ENCODE data around the gene KAZN.

Gene KAZN

DNA sequence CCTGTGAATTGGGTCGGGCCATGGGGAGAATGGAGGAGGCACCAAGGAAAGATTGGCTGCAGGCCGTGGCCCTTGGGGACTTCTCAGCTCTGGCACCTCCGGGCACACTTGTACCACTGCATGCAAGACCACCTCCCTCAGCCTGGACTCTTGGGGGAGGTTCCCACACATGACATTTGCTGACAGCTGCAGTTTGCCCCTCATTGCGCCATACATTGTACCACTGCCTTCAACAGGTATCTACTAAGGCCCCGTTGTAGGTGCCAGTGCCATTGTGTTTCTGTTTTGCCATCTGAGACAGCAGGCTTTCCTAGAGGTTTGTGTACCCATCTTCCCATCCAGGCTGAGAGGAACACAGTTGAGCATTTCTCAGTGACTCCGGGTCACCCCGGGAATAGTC lies 395.7 kb downstream of the KAZN start:
- DNase-seq = no peak

DNA sequence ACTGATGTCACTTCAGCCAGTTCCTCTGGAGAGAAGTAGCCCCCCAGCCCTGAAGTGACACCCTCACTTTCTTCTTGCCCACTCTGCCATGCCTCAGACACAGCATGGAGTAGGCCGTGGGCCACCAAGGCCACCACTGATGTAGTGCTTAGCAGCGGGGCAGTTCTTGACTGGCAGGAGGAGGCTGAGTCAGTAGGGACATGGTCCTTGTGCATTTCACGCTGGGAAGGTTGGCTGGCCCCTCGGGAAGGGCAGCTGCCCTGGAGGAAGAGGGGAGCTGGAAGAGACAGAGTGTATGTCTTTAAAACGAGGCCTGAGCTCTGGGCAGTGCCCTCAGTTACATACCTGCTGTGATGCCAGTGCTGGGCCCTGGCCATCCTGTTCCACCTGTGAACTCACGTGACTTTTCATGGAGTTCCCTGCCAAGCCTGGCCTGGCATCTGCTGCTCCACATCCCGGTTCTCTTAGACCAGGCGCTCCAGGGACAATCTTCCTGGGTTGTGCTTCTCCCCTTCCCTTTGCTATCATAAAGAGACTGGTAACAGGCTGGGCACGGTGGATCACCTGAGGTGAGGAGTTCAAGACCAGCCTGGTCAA lies 396.5 kb downstream of the KAZN start:
- DNase-seq = no peak

DNA sequence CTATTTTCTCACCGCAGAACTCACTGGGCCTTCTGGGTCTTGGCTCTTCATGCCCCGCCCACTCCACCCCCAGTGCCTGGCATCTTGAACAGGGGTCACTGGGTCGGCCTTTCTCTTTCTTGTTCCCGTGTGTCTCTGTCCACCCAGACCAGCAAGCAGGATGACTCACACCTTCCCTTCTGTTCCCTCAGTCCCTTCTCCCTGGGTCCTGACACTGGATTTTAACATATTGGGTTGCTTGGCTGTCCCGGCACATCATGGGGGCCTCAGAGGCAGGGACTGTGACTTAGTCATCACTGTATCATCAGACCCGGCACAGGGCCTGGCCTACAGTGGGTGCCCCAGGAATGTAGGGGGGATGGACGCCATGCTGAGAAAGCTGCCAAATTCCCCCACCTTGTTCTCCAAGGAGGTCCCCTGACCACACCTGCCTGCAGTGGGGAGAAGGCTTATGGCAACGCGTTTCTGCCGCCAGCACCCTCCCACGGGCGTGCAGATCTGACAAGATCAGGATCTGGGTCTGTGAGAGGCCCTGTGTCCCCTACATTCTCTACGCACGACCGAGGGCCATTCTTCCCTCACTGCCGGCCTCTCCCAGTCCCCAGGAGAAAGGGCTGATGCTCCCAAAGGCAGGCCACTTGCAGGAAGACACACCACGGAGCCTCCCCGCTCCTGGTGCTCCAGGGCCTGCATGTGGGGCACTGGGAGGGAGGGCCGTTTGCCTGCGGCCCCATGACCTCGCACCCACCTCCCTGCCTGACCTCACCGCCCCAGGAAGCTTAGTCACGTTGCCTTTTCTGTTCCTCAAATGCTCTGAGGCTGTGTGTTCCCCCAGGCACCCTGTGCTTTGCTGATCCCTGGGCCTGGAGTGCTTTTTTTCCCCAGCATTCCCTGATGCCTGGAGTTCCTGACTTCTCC lies 397.9 kb downstream of the KAZN start:
- no peak for DNase-seq

DNA sequence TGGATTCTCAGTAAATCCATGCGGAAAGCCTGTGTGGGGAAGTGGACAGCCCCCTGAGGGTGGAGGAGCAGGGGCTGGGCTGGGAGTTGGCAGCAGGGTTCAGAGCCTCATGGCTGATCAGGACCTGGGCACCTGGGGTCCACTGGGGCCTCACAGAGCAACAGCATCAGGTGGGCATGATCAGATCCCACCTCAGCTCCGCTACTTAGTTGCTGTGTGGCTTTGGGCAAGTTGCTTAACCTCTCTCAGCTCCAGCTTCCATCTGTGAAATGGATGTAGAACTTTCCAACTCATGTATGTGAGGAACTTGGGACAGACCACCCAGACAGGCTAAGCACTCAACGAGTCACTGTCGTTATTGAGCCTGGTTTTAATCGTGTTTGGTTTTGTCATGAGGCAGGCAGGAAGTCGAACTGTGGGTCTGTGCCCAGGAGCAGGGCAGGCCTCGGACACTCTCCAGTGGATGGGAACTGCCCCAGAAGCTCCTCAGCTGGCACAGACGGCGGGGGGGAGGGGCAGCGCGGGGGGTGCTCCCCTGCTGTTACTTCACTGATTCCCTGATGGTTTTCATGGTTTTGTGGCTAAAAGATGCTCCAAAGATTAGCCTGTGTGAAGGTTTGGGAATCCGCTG lies 399.3 kb downstream of the KAZN start:
- no peak for DNase-seq

DNA sequence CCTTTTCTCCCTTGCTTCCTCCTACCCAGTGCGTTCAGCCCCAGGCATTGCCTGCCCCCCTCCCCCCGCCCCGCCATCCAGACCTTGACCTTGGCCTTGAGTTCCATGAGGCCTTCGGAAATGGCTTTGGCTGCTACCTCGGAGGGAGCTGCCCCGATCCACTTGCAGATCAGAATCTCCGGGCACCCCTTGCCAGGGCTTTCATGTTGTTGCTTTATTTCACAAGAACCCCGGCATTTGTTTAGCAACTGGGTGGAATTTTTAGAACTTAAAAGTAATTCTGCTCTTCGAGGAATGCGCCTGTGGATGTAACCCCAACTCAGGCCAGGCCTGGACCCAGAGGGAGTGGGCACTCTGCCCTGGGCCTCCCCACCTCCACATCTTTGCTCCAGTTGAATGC lies 401.0 kb downstream of the KAZN start:
- DNase-seq = no peak

DNA sequence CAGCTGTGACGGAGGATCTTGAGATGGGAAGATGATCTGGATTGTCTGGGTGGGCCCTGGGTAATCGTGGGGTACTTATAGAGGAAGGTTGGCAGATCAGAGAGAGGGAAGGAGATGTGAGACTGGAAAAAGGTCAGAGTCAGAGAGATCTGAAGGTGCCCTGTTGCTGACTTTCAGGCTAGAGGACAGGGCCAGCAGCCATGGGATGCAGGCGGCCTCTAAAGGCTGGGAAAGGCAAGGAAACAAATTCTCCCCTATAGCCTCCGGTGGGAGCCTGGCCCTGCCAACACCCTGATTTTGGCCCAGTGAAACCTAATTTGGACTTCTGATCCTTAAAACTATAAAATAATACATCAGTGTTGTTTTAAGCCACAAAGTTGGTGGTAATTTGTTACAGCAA lies 401.5 kb downstream of the KAZN start:
- no peak for DNase-seq

DNA sequence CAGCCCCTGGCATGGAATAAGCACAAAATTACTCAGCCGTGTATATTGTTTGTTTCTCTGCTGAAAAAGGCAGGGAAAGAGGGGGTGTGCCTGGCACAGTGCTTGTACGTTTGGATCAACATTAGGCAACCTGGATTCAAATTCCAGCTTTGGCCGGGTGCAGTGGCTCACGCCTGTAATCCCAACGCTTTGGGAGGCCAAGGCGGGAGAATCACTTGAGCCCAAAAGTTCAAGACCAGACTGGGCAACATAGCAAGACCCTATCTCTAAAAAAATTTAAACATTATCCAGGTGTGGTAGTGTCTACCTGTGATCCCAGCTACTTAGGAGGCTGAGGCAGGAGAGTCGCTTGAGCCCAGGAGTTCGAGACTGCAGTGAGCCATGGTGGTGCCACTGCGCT lies 402.2 kb downstream of the KAZN start:
- no peak for DNase-seq

DNA sequence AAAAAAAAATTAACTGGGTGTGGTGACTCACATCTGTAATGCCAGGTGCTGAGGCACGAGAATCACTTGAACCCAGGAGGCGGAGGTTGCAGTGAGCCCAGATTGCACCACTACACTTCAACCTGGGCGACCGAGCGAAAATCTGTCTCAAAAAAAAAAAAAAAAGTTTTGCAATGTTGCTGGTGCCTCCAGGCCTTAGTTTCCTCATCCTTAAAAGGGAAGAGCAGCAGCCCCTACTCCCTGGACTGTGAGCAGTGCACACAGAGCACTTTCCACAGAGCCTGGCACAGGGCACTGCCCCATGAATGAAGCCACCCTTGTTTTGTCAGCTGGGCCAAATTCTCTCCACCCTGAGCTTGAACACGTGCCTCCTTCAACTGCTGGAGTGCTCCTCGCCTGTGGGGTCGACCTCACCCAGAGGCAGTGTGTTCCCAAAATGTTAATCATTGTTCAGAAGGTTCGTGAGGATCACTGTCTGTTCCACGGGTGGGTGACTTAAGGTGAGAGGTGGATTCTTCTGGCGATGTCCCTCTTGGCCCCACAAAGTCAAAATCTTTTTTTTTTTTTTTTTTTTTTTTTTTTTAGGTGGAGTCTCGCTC lies 402.9 kb downstream of the KAZN start:
- DNase-seq = no peak

DNA sequence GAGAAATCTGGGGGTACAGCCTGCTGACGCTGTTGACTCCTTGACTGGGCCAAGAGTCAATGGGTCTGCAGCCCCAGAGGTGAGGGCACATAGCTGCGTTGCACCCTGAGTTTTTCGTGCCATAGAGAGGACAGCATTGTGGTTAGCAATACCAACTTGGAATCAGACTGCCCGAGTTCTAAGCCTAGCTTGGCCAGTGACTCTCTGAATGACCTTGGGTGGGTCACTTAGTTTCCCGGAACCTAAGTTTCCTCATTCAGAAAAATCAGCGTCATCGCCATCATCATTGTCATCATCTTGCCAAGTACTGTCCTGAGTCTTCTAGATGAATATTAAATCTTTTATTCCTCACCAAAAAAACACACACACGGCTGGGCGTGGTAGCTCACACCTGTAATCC lies 403.8 kb downstream of the KAZN start:
- DNase-seq = no peak

DNA sequence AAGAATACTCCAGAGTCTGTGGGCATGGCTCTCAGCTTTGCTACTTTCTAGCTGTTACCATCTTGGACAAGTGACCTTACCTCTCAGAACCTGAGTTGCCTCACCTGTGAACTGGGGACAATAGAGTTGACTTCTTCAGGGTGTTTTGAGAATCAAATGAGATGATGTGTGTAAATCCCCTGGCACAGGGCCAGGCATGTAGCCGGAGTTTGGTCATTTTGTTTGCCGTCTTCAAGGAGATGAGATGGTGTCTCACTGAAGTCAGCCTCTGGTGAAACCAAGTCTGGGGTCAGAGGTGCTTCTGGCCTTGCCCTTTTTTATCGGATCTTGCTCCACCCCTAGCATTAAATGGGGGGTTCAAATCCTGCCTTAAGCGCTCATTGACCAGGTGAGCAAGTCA lies 405.9 kb downstream of the KAZN start:
- no peak for DNase-seq

DNA sequence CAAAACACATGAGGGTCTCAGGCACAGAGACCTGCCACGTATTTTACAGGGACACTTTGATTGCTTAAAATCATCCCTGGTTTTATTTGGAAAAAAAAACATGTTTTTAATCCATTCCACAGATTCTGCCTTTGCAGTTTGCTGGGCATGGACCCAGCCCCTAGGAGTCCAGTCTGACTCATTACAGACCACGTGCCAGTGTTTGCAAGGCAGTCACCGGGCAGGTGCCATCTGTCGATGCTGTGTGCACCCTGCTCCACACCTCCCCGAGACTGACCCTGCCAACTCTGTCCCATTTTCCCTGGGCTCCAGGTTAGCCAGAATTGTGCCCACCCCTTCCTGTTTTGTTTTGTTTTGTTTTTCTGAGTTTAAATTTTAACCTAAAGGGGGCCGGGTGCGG lies 406.6 kb downstream of the KAZN start:
- no peak for DNase-seq

DNA sequence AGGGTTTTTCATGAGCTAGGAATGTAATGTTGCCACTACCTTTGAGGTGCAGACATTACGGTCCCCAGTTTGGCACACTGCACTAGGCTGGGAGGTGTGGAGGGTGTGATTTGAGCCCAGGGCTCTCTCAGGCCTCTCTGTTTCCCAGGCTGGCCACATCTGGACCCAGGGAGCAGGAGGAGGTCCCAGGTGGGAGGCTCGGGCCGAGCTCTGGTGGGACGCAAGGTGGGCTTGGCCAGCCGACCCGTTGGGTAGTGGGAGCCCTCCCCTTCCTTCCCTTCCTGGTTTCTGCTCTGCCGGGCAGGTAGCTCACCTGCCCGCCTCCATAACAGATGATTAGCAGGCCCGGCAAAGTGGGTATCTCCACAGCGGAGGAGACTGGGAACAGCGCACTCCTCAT lies 408.9 kb downstream of the KAZN start:
- DNase-seq = no peak

DNA sequence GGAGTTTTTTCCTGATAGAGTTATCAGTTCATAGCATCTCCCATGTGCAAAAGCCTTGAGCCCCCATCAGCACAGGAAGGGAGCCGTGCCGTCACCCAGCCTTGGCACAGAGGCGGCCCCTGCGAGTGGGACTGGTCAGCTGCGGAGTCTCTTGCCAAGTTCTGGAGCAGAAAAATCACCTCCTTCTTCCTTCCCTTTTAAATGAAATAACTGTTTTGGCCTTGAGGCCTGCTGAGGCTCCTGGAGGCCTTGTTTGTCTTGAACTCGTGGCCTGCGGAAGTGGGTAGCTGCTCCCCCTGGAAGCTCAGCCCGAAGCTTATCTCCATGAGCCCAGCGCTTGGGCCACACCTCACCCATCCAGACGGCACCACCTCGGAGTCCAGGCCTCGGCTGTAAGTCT lies 409.4 kb downstream of the KAZN start:
- DNase-seq = no peak

DNA sequence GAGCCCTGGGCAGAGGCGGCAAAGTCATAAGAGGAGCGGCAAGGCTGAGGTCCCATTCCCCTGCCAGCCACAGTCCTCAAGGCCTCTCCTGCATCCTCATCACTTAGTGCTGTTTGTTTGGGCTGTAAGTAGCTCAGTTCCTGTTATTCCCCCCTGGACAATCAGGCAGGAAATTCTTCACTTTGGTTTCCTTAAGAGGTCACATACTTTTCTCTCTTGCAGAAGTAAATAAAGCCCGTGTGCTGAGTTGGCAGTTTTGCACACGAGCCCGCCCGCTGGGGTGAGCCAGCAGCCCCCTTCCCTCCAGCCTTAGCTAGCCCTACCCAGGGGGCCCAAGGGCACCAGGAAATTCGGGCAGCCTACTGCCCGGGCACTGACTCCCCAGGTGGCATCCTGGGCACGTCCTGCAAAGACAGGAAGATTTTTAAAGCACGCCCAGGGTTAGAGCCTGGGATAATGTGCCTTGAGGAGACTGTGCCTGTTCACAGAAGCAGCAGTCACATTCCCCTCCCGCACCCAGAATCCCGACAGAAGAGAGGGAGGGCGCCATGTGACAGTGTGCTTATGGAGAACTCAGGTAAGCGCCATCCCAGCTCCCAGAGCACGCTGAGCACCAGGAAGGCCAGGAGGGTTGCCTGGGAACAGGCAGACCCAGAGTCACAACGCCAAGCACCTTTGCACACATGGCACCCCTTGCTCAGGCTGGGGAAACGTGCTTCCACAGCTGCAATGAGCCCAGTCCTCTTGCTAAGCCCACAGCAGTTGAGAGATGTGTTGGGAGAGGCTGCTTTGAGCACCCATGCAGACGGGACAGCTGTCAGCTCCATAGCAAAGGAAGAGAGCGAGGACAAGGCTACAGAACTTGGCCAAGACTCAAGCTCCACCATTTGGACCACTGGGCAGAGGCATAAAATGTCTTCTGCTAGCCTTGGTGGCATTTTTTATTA lies 410.6 kb downstream of the KAZN start:
- DNase-seq = no peak

DNA sequence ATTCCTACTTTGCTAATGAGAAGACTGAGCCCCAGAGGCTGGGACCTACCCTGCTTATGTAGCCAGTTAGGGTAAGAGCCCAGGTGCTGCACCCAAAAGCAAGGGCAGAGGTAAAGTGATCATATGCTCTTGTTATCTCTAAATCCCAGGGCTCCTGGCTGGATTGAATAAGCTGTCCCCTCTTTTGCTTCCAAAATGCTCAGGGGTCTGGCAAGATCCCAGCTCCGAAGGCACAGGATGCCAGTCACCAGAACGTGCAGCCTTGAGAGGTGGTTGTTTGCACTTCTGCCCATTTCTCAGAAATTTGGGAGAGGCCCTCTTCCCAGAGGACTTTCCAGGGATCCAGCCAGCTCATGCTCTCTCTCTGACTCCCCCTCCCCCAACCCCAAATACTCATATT lies 412.7 kb downstream of the KAZN start:
- no peak for DNase-seq

DNA sequence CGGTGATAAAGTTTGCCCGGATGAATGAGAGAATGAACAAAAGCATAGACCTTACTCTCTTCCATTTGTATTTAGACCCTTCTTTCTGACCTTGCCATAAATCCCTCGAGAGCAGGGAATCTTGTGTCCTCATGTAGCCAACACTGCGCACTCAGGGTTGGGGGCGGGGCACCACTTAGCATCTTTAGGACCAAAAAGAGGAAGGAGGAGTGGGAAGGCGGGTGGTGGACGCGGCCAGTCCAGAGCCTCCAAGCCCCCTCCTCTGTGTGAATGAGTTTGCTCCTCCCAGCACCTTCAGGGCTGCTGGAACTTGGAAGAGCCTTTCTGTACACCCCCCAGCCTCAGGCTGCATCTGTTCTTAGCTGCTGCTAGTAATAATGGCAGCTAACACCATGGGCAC lies 413.2 kb downstream of the KAZN start:
- no peak for DNase-seq

DNA sequence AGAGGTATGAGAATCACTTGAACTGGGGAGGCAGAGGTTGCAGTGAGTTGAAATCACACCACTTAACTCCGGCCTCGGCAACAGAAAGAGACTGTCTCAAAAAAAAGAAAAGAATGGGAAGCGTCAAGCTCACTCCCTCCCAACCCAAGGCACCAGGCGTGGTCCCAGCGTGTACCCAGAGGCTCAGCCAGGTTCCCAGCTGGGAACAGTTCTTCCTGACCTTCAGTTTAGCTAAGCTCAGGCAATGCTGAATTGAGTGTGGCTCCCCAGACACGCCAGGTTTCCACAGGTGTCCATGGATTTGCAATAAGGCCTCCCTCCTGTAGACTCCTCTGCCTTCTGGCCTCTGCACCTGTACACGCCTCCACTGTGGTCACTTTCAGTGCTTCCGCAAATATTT lies 414.3 kb downstream of the KAZN start:
- no peak for DNase-seq

DNA sequence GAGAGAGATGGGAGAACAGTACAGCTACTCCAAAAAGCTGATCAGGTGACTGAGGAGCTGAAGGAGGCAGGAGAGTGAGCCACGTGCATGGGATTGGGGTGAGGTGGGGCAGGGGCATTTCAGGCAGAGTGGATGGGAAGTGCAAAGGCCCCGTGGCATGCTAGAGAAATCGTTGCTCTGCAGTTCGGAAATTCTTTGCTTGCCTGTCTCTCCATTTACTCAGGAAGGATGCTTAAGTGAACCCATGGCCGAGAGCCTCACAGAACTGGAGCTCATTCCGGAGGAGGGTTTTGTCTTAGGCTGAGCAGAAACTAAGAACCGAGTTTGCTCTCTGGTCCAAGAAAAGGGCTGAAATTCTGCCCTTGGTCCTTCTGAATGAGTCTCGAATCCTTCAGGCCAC lies 415.3 kb downstream of the KAZN start:
- no peak for DNase-seq

DNA sequence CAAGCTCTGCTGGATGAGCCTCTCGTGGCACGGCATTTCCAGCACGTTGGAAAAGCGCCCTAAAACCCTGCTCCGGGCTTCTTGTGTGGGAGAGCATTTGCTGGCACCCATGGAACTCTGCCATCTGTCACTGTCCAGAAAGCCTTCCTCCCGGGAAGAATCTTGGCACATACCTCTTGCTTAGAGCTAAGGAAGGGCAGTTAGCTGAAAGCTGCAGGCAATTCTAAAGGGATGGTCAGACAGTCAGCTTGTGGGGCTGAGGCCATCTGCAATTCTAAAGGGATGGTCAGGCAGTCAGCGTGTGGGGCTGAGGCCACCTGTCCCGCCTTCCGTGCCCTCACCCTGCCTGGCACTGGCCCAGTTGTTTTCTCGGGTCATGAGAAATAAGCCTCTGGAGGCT lies 416.0 kb downstream of the KAZN start:
- no peak for DNase-seq

DNA sequence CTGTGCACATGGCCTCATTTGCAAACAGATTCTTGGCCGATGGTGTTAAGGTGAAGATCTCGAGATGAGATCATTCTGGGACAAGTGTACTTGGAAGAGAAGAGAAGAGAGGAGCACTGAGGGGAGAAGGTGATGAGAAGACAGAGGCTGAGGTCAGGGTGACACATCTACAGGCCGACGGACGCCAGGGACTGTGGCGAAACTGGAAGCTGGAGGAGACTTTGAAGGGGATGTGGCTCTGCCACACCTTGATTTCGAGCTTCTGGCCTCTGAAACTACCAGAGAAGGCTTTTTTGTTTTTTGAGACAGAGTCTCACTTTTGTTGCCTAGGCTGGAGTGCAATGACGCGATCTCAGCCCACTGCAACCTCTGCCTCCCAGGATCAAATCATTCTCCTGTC lies 417.5 kb downstream of the KAZN start:
- DNase-seq = no peak

DNA sequence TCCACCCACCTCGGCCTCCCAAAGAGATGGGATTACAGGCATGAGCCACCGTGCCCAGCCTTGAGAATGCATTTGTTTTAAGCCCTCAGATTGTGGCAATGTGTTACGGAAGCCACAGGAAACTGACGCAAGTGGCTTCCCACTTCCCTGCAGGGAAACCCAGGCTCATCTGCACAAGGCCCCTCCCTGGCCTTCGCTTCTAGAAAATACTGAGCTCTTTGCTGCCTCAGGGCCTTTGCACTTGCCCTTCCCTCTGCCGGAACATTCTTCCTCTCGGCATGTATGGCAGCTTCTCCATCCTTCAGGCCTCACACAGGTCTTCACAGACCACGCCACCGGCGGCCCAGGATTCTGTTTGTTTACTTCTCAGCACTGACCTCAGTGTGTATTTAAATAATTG lies 418.0 kb downstream of the KAZN start:
- DNase-seq = no peak

DNA sequence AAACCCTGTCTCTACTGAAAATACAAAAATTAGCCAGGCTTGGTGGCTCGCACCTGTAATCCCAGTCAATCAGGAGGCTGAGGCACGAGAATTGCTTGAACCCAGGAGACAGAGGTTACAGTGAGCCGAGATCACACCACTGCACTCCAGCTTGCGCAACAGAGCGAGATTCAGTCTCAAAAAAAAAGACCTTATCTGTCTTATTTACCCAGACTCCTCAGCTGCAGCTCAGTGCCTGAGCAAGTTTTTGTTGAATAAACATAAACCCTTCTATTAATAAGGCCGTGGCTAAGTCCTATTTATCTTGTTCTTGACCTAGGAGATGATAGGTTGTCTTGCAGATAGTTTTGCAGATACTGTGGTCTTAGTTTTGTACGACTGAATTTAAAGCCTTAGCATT lies 418.6 kb downstream of the KAZN start:
- DNase-seq = no peak

DNA sequence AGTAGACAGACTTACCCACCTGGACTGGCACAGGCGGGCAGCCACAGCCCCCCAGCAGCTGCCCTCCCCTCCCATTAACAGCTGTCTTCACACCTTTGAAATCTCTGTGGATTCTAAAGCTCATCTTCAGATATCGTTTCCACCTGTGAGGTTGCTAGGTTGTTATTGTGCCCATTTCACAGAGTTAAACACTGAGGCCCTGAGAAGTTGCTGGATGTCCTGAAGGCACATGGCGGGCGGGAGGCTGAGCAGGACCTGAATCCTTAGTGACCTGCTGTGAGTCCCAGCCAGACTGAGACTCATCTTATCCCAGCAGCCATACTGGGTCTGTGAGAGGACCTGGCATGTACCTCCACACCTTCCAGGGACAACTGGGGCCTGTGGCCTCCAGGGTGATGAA lies 420.3 kb downstream of the KAZN start:
- DNase-seq = no peak

Measured in activated CD4-positive, alpha-beta T cell treated with anti-CD3 and anti-CD28 coated beads, Interleukin-10, Interleukin-2, amounts not matched to agents 100 ng/mL and 50 ng/mL, durations not matched to agents 16 hours and 8 hours (primary cell).